ENCODE measurements around the gene ANKRD33.

DNA sequence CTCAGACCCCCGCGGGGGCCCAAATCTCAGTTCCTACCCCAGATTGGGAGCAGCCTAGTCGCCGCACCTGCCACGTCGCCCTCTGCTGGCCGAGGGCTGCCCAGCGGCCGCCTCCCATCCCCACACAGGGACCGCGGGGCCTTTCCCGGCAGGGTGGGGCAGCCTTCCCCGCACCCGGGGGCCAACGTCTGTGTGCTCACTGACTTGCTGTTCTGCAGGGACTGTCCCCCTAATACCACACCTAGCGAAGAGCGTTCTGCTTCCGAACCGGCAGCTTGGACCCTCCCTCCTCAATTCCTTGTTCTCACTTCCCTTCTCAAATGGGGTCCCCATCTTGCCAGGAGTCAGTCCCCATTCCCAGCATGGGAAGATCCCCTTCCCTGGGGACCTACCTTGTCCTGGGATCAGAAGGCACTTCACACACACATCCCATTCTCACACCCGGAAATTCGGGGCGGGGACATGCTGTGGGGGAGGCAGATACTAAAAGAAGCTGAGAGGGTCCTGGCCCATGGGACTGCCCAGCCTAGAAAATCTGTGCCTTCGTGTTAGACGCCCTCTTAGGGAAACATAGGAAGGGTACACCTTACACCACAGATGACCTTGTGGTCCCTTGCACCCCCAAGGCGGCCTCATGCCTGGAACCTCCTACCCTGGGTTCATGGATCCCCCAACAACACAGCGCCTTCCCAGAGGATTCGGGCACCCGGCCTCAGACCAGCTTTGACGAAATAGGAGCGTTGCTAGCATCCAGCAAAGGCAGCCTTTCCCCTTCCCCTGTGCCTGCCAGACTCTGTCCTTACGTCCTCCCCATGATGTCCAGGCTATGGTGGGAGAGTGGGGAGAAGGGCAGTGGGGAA, 35.8 kb downstream of the ANKRD33 start:
- TF ChIP-seq EZH2 (IDR thresholded peaks at IDR 0.05; ENCODE audit: insufficient read depth, poor library complexity, severe bottlenecking): no peak
- TF ChIP-seq EZH2phosphoT487 (IDR thresholded peaks at IDR 0.05; ENCODE audit: insufficient read depth, low read depth): no peak

Measured in GM23248 (cell line).